SH-SY5Y (cell line): ENCODE results near the gene GFOD1.

Experiments
- GATA2 ChIP-seq: IDR thresholded peaks from 2 replicates; pipeline ENCODE4 v1.6.1; 2011; ENCODE audit warnings: mild to moderate bottlenecking, low read depth, low read length
- GATA3 ChIP-seq: IDR thresholded peaks from 2 replicates; pipeline ENCODE4 v1.6.1; 2011; ENCODE audit warnings: low read depth, mild to moderate bottlenecking, low read length, moderate library complexity

Gene GFOD1

DNA sequence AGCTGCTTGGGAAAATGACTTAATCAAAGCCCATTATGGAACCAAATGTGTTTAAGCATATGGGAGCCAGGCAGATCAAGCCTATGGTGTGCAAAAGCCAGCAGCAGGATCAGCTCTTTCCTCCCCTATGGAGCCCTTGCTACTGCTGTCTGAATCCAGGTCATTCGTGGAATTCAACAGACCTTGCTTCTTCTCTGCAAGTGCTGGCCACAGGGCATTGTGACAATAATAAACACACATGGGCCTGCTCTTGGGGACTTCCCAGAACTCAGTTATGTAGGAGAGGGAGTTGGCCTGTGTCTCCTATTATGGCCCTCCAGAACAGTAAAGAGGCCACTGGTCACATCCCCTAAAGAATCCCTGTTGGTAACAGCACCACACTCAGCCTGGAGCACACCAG is 18.6 kb downstream of the GFOD1 start:
- TF ChIP-seq GATA3 (no peak), GATA2 (no peak)

- TF ChIP-seq GATA3 (no peak), GATA2 (no peak)
These were observed 20.2 kb downstream of the GFOD1 start for GRCh38 chr6:13467216-13467600.

GRCh38 chr6:13466304-13467215 is 20.8 kb downstream of the GFOD1 start:
- TF ChIP-seq GATA3, result no peak
- TF ChIP-seq GATA2, result no peak

GRCh38 chr6:13465734-13466133 is 21.7 kb downstream of the GFOD1 start:
- no peak for TF ChIP-seq GATA2
- TF ChIP-seq GATA3, result no peak

GRCh38 chr6:13463941-13464340 is 23.5 kb downstream of the GFOD1 start:
- TF ChIP-seq GATA3 (no peak), GATA2 (no peak)

DNA sequence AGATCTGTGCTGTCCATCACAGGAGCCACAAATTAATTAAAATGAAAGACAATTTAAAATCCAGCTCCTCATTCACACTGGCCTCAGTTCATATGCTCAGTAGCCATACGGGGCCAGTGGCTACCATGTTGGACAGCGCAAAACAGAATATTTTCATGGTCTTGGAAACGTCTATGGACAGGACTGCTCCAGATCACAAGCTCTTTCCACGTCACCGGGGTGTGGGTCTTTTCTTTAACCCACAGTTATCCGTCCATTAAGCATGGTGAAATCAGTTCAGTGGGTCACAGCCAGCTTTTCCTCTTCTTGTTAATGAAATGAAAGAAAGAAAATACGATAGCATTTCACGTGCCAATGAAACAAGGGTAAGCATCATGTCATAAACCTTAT is 24.1 kb downstream of the GFOD1 start:
- TF ChIP-seq GATA2, result no peak
- TF ChIP-seq GATA3, result no peak

GRCh38 chr6:13462458-13463327 is 24.7 kb downstream of the GFOD1 start:
- TF ChIP-seq GATA3 (no peak), GATA2 (no peak)

DNA sequence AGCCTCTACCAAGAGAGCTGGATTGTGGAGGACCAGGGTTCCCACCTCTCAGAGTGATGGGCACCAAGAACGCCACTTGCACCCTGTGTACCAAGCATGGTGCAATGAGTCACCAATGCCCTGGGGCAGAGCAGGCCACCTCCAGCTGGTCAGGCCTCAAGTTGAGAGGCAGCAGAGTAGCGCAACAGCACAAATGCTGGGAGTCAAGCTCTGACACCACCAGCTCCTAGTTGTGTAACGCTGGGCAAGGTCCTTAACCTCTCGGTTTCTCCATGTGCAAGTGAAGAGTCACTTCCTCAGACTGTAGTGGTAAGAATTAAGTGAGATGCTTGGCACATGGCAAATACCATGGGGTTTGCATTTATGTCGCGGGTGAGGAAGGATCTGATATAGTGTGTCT is 25.6 kb downstream of the GFOD1 start:
- TF ChIP-seq GATA2, result no peak
- no peak for TF ChIP-seq GATA3

DNA sequence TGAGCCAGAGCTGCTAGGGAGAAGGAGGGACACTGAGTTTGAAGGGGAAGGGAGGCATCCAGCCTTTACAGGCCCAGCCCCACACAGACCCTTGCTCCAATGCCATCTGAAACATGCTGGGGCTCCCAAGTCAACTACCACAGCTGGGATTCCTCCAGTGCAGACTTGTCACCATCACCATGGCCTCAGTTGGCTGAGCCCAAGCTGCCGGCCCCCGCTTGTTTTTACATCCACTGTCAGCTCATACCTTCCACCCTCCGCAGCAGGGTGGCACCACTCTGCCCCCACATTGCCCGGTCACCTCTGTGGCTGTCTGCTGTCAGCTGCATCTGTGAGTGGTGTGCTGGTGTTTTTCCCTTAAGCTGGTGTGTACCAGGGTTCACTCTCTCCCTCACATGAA is 26.1 kb downstream of the GFOD1 start:
- no peak for TF ChIP-seq GATA2
- no peak for TF ChIP-seq GATA3

DNA sequence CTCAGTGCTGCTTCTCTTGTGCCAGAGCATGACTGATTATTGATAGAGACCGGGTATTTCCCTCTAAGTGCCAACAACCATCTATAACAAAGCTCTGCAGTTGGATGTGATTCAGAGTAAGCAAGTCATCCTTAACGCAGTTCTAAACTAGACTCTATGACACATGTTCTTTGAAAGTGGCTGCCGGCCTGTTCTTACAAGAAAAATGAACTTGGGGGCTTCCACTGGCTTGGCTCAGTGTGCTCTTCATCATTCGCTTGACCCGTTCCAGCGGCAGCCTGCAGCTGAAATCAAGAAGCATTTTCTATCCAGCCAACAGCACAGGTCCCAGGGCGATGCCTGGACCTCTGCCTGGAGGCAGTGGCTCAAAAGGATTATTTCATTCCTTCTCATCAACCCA is 29.8 kb downstream of the GFOD1 start:
- TF ChIP-seq GATA2 (no peak), GATA3 (no peak)

GRCh38 chr6:13455552-13455966 is 31.8 kb downstream of the GFOD1 start:
- TF ChIP-seq GATA2 (no peak), GATA3 (no peak)

DNA sequence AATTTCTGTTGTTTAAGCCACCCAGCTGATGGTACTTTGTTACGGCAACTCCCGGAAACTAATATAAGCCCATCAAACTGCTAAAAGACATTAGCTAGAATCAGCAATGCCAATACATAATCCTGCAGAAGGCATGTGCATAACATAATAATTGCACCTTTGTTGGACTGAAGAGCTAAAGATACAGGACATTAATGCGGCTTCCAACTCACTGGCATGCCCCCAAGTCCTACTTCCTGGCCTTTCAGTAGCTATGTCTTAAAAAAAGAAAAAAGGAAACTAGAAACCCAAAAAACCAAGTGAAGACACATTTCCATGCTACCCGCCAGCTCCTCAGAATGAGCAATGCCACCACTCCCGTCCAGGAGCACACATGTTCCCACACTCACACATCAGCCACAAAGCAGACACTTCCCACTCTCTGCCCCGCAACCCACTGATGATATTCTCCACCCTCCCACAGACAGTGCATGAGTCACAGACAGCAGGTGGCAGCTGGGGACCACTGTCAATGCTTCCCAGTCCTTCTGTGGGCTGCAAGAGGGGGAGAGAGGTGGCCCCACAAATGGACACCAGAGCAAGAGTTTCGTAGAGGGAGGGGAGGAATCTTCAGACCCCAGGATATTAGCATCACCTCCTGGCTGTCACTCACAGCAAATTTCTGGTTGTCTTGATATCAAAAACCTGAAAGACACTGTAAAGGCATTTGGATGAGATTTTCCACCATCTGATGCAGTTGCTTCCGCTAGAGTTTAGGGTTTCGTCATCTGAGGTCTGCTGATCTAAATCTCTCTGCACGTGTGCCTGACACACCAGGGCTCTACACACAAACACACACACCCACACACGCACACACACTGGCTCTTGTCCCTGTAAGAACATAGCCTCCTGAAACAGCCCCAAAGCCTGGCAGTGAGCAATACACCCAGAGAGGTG is 32.8 kb downstream of the GFOD1 start:
- no peak; the same call in none of the 2 replicates for TF ChIP-seq GATA3
- peak; percentile 82 for TF ChIP-seq GATA2

GRCh38 chr6:13453771-13454251 is 33.6 kb downstream of the GFOD1 start:
- TF ChIP-seq GATA3, result no peak
- TF ChIP-seq GATA2, result no peak
